Testis (tissue), 3 donors: ENCODE measurements around the gene UBE2H. TPM values are rescaled to one million over a fixed set of nuclear protein-coding genes. Genes with fewer than 3 reads are reported as not detected.

Experiments
- DNase-seq: peaks from one replicate; pipeline ENCODE4 v3.0.0-alpha.2; 2019
- H3K27ac ChIP-seq, 2 donors: fragments of 200-600 bp; sonication (generic); one replicate each; pipeline ENCODE4 v1.5.1; 2019
- H3K27me3 ChIP-seq: fragments of 200-600 bp; sonication (generic); one replicate; pipeline ENCODE4 v1.5.1; 2019
- H3K36me3 ChIP-seq: fragments of 200-600 bp; sonication (generic); one replicate; pipeline ENCODE4 v1.5.1; 2017; ENCODE audit warnings: low read depth; ENCODE audit errors: missing control alignments
- H3K4me1 ChIP-seq: fragments of 200-600 bp; sonication (generic); one replicate; pipeline ENCODE4 v1.5.1; 2019
- H3K4me3 ChIP-seq, 2 donors: fragments of 200-600 bp; sonication (generic); one replicate each; pipeline ENCODE4 v1.5.1; 2017 to 2019
- H3K9me3 ChIP-seq: fragments of 200-600 bp; sonication (generic); one replicate; pipeline ENCODE4 v1.5.1; 2017
- POLR2A ChIP-seq: fragments of 450-650 bp; IDR thresholded peaks from one replicate; pipeline ENCODE4 v1.6.1; 2017; ENCODE audit warnings: antibody characterized with exemption, mild to moderate bottlenecking, moderate library complexity
- WGBS, 2 donors: methylation state at CpG; one replicate each; pipeline ENCODE4 v1.1.5; 2018; 5-methylcytosine and 5-hydroxymethylcytosine counted together
- intact Hi-C: fragments of 100-400 bp; cut with DNase I; formaldehyde crosslinking; loops from one replicate; pipeline ENCODE4 v1.15.1; 2023; ENCODE audit warnings: low total_unique reads
- polyA plus RNA-seq: library from polyadenylated mRNA; stranded (reverse); fragments of 350-450 nt; fragmentation: Illumina TruSeq; extraction: RNeasy Lipid Tissue Mini Kit (QIAGEN cat#74804); gene quantifications from one replicate; pipeline ENCODE4 v1.2.3, GENCODE V29; 2014; ENCODE audit warnings: low read depth, low replicate concordance; ENCODE audit not compliant: insufficient read depth
- total RNA-seq, 2 donors: library from RNA; depleted of rRNA; stranded (reverse); fragments of >200 nt; gene quantifications; one replicate each; pipeline ENCODE4 v1.2.3, GENCODE V29; 2016
- TF ChIP-seq, protein P1 (sequence below), 3 experiments: fragments of 450-650 bp in 2 of 3; fragments of 200-600 bp in 1 of 3; sonication (generic) in 1 of 3; IDR thresholded peaks; one replicate each; pipeline ENCODE4 v1.5.1; 2016 to 2019; ENCODE audit warnings: antibody characterized with exemption in 3 of 3, mild to moderate bottlenecking in 2 of 3, moderate library complexity in 1 of 3

Gene UBE2H
- total and polyA plus RNA-seq, 3 donors from 2014 or later, result 93.5 to 130 (median 126) TPM

DNA sequence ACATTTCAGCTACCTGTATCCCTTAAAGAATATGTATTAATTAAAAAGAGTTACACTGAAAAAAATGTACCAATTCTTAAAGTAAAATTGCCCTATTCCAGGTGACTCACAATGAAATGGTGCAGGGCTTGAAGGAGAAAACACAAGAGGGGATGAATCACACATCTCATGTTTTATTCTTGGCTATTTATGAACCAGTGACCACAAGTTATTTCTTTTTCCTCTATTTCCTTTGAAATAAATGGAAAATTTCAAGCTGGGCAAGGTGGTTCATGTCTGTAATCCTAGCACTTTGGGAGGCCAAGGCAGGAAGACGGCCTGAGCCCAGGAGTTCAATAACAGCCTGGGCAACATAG lies 106.8 kb downstream of the UBE2H start:
- Histone ChIP-seq H3K4me1 (peaks cover 11% of the 10 kb centered on the region), H3K27ac (no peak overlapping the region), H3K36me3 (no peaks in the 10 kb centered on the region), H3K9me3 (no peaks in the 10 kb centered on the region), H3K27me3 (no peaks in the 10 kb centered on the region), H3K4me3 (no peak overlapping the region)
- DNase-seq, result no peak
- no peak for TF ChIP-seq POLR2A
- TF ChIP-seq, protein P1, sequence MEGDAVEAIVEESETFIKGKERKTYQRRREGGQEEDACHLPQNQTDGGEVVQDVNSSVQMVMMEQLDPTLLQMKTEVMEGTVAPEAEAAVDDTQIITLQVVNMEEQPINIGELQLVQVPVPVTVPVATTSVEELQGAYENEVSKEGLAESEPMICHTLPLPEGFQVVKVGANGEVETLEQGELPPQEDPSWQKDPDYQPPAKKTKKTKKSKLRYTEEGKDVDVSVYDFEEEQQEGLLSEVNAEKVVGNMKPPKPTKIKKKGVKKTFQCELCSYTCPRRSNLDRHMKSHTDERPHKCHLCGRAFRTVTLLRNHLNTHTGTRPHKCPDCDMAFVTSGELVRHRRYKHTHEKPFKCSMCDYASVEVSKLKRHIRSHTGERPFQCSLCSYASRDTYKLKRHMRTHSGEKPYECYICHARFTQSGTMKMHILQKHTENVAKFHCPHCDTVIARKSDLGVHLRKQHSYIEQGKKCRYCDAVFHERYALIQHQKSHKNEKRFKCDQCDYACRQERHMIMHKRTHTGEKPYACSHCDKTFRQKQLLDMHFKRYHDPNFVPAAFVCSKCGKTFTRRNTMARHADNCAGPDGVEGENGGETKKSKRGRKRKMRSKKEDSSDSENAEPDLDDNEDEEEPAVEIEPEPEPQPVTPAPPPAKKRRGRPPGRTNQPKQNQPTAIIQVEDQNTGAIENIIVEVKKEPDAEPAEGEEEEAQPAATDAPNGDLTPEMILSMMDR (IDR thresholded peaks at IDR 0.05), result no peak
- intact Hi-C loops, result no loop called here
- WGBS, 2 donors, result 90 to 95% methylated on average over 1 of the region's 1 CpG

DNA sequence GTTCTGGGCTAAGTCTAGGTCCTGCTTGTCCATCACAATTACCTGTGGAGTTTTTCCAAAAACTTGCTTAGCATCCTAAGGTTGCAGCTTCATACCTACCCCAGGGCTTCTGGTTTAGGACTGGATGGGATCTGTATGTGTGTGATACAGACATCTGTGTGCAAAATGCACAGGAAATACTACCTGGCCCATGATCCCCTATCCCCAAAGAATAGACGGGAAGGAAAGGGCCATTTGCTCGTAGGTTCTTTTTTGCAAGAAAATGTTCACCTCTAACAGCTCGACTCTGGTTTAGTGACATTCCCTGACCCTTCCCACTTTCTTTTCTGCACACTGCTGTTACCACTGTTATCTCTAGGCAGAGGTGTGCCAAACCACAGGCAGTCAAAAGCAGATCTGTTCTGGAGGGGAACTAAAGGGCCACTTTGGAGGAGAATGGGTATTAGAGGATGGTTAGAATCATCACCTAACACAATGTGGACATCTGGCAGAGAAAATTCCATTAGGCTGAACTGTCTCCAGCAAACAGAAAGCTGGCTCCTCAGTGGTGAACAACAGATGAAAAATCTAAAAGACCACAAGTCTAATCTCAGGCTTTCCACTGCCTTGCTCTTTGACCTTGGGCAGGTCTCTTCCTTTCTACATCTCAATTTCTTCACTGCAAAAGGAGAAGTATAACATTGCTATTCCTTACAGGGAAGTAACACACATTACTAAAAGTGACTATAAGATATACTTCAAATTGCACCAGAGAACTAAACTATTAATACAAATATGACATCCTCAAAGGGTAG lies 107.4 kb downstream of the UBE2H start:
- no peaks in the 10 kb centered on the region for H3K9me3 ChIP-seq
- intact Hi-C loops, result no loop called here
- no peak overlapping the region for H3K27ac ChIP-seq
- no peak for DNase-seq
- H3K4me3 ChIP-seq, result no peak overlapping the region
- no peaks in the 10 kb centered on the region for H3K27me3 ChIP-seq
- H3K4me1 ChIP-seq, result peaks cover 15% of the 10 kb centered on the region
- 53 to 58% methylated on average over 3 of the region's 3 CpGs for WGBS, 2 donors
- TF ChIP-seq, protein P1 (IDR thresholded peaks at IDR 0.05), result no peak
- TF ChIP-seq POLR2A, result no peak
- no peaks in the 10 kb centered on the region for H3K36me3 ChIP-seq

DNA sequence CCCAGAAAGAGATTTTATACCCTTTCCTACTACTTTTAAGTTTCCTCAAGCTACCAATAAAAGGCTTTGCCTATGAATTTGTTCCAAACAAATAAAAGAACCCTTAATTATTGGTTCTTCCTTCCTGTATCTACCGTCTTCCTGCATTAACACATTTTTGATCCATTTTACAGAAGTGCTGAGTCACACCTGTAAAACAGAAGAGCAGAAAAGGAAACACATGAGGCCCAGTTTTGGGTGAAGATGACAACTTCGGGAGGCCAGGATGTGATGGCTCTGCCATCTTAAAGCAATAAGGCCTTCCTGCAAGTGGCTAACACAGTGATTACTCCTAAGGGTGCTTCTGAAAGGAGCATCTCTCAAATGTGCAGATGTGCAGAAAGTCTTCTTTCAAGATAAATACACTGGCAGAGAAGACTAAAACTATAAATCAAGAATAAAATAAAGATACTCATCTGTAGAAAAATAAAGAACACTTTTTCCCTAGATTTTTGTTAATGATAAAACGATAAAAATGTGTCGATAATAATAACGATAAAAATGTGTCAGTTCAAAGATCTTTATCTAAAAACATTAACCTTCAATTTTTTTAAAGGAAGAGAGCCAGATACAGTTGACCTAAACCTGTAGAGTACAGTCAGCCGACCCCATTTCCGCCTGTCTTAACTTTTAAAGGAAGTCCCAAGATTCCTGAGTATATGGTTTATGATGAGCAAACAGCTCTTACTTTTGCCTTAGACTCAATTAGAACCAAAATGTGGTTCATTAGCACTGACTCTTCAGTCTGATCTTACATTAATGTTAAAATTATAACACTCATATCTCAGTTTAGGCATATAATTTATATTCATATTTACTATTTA lies 108.6 kb downstream of the UBE2H start:
- Histone ChIP-seq H3K36me3 (no peaks in the 10 kb centered on the region), H3K27ac (no peak overlapping the region), H3K9me3 (no peaks in the 10 kb centered on the region), H3K4me3 (no peak overlapping the region), H3K27me3 (no peaks in the 10 kb centered on the region), H3K4me1 (peaks cover 15% of the 10 kb centered on the region)
- no peak for DNase-seq
- intact Hi-C loops, result no loop called here
- no peak for TF ChIP-seq POLR2A
- TF ChIP-seq, protein P1 (IDR thresholded peaks at IDR 0.05), result no peak
- WGBS, 2 donors, result 74% methylated on average over 7 of the region's 7 CpGs

DNA sequence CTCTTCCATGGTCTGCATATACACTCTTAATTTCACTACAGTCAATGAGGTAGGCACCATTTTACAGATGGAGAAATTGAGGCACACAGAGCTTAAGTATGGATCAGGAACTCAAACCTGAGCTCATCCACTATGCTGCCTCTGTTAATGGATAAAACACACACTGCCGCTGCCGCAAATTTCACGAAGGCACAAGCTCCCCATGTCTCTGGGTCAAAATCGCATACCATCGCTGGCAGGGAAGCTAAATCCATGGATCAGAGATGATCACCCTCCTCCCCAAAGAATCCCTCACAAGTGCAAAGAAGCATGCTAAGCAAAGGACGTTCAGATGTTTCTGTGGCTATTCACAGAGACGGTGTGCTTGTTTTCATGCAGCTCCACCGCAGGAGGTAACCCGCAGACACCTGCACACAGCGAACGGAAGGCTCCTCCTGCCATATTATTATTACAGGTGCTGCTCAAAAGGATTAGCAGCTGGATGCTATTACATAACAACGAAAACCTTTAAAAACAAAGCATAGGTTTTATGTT lies 109.3 kb downstream of the UBE2H start:
- H3K9me3 ChIP-seq, result no peaks in the 10 kb centered on the region
- H3K4me1 ChIP-seq, result peaks cover 15% of the 10 kb centered on the region
- intact Hi-C loops, result no loop called here
- H3K36me3 ChIP-seq, result no peaks in the 10 kb centered on the region
- no peak overlapping the region for H3K4me3 ChIP-seq
- DNase-seq, result no peak
- no peaks in the 10 kb centered on the region for H3K27me3 ChIP-seq
- TF ChIP-seq, protein P1 (IDR thresholded peaks at IDR 0.05), result no peak
- no peak for TF ChIP-seq POLR2A
- 89 to 91% methylated on average over 12 of the region's 12 CpGs for WGBS, 2 donors
- no peak overlapping the region for H3K27ac ChIP-seq
